Stimulated activated CD8-positive, alpha-beta memory T cell treated with anti-CD3 and anti-CD28 coated beads, Interleukin-7, amount 100 ng/mL, for 1 hour (primary cell): Measurements from ENCODE around the gene MOB3B.

ENCODE experiments used
- DNase-seq, 2 donors: peaks; one replicate each; pipeline ENCODE4 v3.0.0-alpha.2; 2020; ENCODE audit warnings: low read depth in 2 of 2

MOB3B gene

GRCh38 chr9:27393054-27393846 is 136.4 kb downstream of the MOB3B start:
- DNase-seq = no peak

- no peak for DNase-seq
Measured at GRCh38 chr9:27392451-27392850, 137.2 kb downstream of the MOB3B start.

GRCh38 chr9:27391040-27391895 is 138.3 kb downstream of the MOB3B start:
- DNase-seq = no peak

GRCh38 chr9:27388150-27388549 is 141.5 kb downstream of the MOB3B start:
- no peak for DNase-seq

GRCh38 chr9:27387722-27388121 is 141.9 kb downstream of the MOB3B start:
- no peak for DNase-seq

GRCh38 chr9:27386571-27387091 is 143.0 kb downstream of the MOB3B start:
- DNase-seq = no peak

- DNase-seq = no peak
Measured at GRCh38 chr9:27385606-27386322, 143.8 kb downstream of the MOB3B start.

GRCh38 chr9:27384262-27385014 is 145.2 kb downstream of the MOB3B start:
- no peak for DNase-seq

- no peak for DNase-seq
Measured at GRCh38 chr9:27383524-27383923, 146.1 kb downstream of the MOB3B start.

GRCh38 chr9:27382975-27383374 is 146.6 kb downstream of the MOB3B start:
- no peak for DNase-seq

- DNase-seq = no peak
Measured at GRCh38 chr9:27382308-27382707, 147.3 kb downstream of the MOB3B start.

GRCh38 chr9:27379311-27380251 is 150.0 kb downstream of the MOB3B start:
- no peak for DNase-seq

- DNase-seq = no peak
Measured at GRCh38 chr9:27377811-27378456, 151.7 kb downstream of the MOB3B start.

- no peak for DNase-seq
Measured at GRCh38 chr9:27377147-27377807, 152.3 kb downstream of the MOB3B start.

- DNase-seq = no peak
Measured at GRCh38 chr9:27373851-27374250, 155.8 kb downstream of the MOB3B start.

GRCh38 chr9:27372615-27373014 is 157.0 kb downstream of the MOB3B start:
- DNase-seq = no peak

GRCh38 chr9:27371382-27371781 is 158.2 kb downstream of the MOB3B start:
- no peak for DNase-seq

GRCh38 chr9:27369591-27369990 is 160.0 kb downstream of the MOB3B start:
- DNase-seq = no peak

- DNase-seq = no peak
Measured at GRCh38 chr9:27368316-27368985, 161.2 kb downstream of the MOB3B start.
